ENCODE measurements around the gene USP8.
"Not testable (repeated sequence)": the region's sequence is repeated elsewhere in the genome, so short reads cannot be mapped to it uniquely, and the experiment has no call there.

USP8 gene

DNA sequence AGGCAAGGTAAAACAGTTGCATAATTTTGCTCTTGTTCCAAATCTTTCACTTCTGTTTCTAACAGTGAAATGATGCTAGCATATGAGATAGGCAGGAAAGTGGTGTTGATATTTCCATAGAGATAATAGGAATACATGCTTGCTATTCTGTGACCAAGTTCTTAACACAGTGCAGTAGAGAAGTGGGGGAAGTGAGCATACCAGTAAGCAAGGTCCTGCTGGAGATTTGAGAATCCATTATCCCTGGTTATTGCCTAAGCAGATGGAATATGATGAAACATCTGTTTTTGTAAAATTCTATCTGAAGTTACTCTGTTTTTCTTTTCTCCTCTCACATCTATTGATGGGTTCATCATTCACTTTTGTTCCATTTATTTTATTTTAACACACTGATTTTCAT lies 28.7 kb downstream of the USP8 start:
- no peak for DNase-seq

DNA sequence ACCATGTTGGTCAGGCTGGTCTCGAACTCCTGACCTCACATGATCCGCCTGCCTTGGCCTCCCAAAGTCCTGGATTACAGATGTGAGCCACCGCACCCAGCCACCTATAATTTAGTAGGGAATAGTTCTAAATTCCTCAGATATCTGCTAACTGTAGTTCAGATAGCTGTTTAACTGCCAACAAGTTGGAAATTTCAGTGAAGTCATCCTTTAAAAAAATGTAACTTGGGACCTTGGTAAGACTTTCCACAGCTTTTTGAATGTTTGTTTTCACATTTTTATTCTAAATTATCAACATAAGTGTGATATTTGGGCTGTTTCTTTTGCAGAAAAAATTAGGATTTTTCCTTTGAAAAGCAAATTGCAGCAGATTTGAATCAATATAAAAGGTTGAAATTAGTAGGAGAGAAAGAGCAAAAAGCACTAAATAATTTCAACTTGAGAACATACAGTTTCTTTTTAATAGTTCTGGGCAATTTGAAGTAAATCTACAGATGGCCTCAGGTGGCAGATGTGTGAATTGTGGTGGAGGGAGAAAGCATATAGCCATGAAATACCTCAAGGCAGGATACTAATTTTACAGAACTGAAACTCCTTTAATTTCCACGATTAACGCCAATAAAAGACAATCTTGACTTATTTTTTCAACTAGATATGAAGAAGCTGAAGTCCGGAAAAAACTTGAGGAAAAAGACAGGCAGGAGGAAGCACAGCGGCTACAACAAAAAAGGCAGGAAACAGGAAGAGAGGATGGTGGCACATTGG lies 34.3 kb downstream of the USP8 start:
- DNase-seq: no peak

DNA sequence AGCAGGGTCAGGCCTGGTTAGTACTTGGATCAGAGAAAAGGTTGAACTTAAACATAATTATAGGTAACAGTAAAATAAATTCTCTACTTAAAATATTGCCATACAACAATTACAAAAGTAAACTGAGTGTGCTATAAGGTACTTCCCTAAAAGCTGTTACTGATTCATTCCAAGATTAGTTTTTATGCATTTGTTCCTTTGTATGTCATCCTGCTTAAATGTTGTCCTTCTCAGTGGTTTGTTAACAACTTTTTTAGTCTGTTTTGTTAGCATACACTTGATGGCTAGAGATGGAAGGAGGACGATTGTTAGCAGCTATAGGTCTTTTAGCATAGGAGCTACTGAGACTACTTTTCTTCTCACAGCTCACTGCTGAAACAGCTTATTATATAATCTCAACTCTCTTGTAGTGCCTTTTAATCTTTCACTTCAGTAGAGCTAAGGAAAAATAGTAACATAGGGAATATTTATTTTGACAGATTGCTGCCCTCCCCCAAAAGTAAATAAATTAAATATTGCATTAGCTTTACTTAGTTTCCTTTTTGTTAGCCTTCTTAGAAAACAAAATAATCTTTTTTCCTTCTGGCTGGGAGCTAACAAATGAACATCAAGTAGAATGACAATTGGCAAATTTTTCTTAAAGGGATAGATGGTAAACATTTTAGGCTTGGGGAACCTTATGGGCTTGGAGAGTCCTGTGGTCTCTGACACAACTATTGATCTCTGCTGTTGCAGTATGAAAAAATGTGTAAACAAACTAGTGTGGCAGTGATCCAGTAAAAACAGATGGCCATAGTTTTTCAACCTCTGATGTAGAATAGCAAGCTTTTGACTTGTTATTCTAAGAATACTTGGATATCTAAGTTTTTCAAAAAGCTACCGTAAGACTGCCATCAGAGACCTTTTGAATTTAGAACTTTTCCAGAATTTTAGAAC lies 39.5 kb downstream of the USP8 start:
- no peak for DNase-seq

- DNase-seq: no peak
Measured at GRCh38 chr15:50471072-50471471, 46.9 kb downstream of the USP8 start.

DNA sequence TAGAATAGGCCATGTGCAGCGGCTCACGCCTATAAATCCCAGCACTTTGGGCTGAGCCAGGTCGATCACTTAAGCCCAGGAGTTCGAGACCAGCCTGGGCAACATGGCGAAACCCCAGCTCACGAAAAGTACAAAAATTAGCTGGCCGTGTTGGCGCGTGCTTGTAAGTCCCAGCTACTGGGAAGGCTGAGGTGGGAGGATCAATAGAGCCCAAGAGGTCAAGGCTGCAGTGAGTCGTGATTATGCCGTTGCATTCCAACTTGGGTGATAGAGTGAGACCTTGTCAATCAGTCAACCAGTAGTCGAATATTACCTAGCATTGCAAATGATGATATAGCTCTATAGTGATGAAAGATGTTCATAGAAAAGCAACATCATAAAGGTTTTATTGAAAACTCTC lies 51.9 kb downstream of the USP8 start:
- DNase-seq: no peak

- no peak for DNase-seq
Measured at GRCh38 chr15:50484781-50485180, 60.6 kb downstream of the USP8 start.

GRCh38 chr15:50485389-50485788 lies 61.2 kb downstream of the USP8 start:
- DNase-seq: no peak

GRCh38 chr15:50487287-50487686 lies 63.1 kb downstream of the USP8 start:
- DNase-seq: no peak

GRCh38 chr15:50493625-50494024 lies 69.4 kb downstream of the USP8 start:
- DNase-seq: no peak

DNA sequence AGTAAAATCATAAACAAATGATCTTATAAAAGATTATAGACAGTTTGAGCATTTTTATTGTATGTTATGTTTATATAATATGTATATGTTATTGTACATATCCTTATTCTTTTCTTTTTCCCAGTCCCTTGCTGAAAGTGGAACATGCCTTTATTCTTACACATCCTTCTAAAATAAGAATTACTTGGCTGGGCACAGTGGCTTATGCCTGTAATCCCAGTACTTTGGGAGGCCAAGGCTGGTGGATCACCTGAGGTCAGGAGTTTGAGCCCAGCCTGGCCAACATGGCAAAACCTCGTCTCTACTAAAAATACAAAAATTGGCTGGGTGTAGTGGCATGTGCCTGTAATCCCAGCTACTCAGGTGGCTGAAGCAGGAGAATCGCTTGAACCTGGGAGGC lies 70.3 kb downstream of the USP8 start:
- not testable (repeated sequence) for DNase-seq

DNA sequence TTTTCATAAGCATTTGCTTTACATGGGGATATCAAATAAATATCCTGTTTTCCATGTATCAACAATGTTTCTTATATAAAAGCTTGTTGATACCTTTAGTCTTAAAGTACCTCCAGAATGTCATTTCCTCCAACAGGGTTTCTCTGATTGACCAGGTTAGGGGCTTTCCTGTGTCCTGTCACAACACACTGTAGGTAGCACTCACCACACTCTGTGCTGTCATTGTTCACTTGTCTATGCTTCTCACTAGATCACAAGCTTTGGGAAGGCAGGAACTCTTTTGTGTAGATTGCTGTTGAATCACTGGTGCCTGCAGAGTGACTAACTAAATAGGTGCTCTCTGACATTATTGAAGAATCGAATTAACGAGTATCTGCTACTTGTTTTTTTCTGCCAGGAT lies 72.5 kb downstream of the USP8 start:
- DNase-seq: no peak

DNA sequence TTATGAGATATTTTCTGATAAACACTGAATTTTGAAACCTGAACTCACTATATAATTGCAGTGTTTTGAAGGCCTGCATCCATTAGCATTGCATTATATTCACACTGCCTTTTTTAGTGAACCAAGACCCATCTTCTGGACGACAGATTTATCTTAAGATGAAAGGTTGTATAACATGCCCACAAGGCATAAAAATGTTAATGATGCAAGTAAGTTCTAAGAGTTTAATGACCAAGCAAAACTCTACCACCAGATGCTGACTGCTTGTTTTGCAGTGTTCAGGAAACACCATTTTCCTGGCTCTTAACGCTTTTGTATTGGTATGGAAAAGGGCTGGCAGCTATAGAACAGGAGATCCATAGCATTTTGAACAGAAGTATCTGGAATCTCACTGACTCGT lies 76.1 kb downstream of the USP8 start:
- DNase-seq: no peak

DNA sequence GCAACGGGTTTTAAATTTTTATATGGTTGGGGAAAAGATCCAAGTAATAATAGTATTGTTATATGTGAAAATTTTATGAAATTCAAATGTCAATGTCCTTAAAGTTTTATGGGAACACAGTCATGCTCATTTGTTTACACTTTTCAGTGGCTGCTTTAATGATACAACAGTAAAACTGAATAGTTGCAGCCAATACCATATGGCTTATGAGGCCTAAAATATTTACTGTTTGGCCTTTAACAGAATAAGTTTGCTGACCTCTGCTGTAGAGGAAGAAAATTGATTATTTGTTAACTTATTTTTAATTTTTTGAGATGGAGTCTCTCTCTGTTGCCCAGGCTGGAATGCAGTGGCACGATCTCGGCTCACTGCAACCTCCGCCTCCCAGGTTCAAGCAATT lies 77.6 kb downstream of the USP8 start:
- no peak for DNase-seq

DNA sequence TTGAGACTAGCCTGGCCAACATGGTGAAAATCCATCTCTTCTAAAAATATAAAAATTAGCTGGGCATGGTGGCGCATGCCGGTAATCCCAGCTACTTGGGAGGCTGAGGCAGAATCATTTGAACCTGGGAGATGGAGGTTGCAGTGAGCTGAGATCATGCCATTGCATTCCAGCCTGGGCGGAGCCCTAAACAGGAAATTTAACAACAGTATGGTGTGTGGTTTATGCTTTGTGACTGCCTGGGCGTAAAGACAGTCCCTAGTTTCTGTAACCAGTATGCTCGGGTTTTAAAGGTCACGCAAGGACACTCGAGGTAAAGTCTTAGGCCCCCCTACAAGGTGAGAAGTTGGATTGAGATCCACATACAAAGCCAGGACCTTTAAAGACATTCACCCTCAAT lies 78.9 kb downstream of the USP8 start:
- DNase-seq: no peak

DNA sequence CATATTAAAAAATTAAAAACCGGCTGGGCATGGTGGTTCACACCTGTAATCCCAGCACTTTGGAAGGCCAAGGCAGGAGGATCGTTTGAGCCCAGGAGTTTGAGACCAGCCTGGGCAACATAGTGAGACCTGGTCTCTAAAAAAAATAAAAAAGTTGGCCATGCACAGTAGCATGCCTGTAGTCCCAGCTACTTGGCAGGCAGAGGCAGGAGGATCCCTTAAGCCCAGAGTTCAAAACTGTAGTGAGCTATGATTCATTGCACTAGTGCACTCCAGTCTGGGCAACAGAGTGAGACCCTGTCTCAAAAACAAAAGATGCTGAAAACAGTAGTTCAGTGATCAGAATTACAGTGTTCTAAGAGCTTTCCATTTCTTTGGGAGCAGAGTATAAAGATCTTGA lies 81.5 kb downstream of the USP8 start:
- not testable (repeated sequence) for DNase-seq

- DNase-seq: no peak
Measured at GRCh38 chr15:50506121-50506520, 81.9 kb downstream of the USP8 start.

GRCh38 chr15:50513001-50513400 lies 88.8 kb downstream of the USP8 start:
- no peak for DNase-seq

DNA sequence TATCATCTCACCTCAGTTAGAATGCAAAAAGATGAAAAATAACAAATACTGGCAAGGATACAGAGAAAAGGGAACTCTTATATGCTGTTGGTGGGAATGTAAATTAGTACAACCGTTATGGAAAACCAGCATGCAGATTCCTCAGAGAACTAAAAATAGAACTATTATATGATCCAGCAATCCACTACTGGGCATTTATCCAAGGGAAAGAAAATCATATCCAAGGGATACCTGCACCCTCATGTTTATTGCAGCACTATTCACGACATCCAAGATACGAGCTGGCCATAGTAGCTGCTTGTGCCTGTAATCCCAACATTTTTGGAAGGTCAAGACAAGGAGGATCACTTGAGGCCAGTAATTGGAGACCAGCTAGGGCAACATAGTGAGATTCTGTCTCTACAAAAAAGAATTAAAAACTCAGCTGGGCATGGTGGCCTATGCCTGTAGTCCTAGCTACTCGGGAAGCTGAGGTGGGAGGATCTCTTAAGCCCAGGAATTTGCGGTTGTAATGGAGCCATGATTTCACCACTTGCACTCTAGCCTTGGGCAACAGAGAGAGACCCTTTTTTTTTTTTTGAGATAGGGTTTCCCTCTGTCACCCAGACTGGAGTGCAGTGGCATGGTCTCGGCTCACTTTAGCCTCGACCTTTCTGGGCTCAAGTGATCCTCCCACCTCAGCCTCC lies 95.7 kb downstream of the USP8 start:
- no peak for DNase-seq

DNA sequence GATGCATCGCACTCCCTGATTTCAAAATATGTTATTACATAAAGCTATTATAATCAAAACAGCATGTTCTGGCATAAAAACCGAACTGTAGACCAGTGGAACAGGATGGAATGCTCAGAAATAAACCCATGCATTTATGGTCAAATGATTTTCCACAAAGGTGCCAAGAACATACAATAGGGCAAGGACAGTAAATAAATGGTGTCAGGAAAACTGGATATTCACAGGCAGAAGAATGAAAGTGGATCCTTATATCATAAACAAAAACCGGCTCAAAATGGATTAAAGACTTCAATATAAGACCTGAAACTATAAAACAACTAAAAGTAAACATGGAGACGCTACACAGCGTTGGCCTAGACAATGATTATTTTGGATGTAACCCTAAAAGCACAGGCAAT lies 99.6 kb downstream of the USP8 start:
- DNase-seq: no peak

DNA sequence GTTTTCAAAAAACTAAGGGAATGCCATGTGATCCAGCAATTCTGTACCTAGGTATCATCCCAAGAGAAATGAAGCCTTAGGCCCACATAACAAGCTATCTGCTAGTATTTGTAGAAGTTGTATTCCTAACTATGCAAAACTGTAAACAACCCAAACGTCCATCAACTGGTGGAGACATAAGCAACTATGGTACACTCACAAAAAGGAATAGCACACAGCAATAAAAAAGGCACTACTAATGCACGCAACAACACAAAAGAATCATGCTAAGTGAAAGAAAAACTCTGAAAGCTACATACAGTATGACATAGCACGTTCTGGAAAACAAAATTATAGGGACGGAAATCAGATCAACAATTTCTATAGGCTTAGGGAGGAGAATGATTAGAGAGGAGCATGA lies 107.0 kb downstream of the USP8 start:
- DNase-seq: no peak

DNA sequence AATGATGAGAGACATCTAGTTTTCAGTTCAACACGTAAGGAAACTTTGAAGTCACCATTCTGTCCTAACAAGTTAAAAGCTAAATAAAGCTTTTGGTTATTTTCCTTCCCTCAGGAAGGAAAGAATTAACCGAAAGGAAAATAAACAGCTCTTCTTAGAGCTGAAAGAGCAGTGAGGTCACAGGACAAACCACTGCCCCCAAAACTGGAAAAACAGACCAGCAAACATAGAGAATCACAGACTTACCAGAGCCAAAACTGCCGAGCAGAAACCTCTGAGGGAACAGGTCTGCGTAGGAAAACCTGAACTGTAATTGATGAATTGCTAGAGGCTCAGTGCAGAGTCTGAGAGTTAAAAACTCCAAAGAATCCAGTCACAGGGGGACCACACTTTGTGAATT lies 107.6 kb downstream of the USP8 start:
- no peak for DNase-seq

GRCh38 chr15:50542887-50543210 lies 118.6 kb downstream of the USP8 start:
- no peak for DNase-seq

DNA sequence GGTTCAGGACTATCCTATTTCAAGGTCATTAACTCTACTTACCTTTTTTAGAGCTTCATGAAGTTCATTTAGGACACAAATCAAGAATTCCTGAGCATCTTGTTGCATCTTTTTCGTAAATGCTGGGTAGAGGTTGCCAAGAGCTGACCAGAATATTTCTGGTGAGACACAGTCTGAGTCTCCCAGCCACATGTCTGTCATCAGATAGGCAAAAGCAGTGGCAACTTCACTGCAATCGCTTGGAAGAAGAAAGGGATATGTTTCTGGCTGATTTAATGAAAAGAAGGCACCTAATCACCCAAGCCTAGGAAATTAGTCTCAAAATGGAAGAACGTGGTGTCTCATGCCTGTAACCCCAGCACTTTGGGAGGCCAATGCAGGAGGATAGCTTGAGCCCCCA lies 119.4 kb downstream of the USP8 start:
- no peak for DNase-seq

- DNase-seq: no peak
Measured at GRCh38 chr15:50544368-50544767, 120.2 kb downstream of the USP8 start.
